ENCODE measurements around the gene PLEKHA5. TPM values are rescaled to one million over a fixed set of nuclear protein-coding genes. Genes with fewer than 3 reads are reported as not detected.

PLEKHA5 gene
- total and polyA plus RNA-seq, 3 experiments from 2014 or later, result 5.5 to 8.6 (median 5.7) TPM

DNA sequence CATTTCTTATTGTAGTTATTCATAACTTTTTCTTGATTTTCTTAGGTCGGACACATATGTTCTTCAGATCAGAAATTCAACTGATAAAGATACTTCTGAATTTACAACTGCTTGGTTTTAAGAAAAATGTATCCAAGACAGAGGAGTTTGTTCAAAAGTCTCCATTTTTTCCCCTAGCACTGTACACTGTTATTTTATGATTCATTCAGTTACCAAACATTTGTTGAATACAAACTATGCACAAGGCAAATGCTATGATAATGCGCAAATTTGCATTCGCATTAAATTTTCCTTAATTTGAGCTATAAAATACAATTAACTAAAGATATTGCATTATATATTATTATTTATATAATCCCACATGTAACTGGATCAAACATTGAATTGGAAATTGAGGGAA is 10.1 kb upstream of the PLEKHA5 start:
- ChIA-PET POLR2A (no interaction called here), CTCF (no interaction called here)
- H3K4me3 Mint-ChIP-seq, result no peak overlapping the region
- no peaks in the 10 kb centered on the region for H3K9me3 Mint-ChIP-seq
- no peaks in the 10 kb centered on the region for H3K4me1 Mint-ChIP-seq
- H3K36me3 ChIP-seq (ENCODE audit: insufficient read depth, low read length), result no peaks in the 10 kb centered on the region
- no peaks in the 10 kb centered on the region for H3K27me3 Mint-ChIP-seq
- no peaks in the 10 kb centered on the region for H3K27me3 ChIP-seq (ENCODE audit: insufficient read depth, low read length, poor library complexity, severe bottlenecking)
- no peak for DNase-seq
- H3K4me3 ChIP-seq (ENCODE audit: low read length), result no peak overlapping the region
- no peaks in the 10 kb centered on the region for H3K36me3 Mint-ChIP-seq
- no peak overlapping the region for H3K27ac Mint-ChIP-seq
- no peak overlapping the region for H3K27ac ChIP-seq (ENCODE audit: low read depth, low read length)
- H3K9me3 ChIP-seq (ENCODE audit: low read length), result no peaks in the 10 kb centered on the region
- H3K4me1 ChIP-seq (ENCODE audit: insufficient read depth, low read length), result no peaks in the 10 kb centered on the region

DNA sequence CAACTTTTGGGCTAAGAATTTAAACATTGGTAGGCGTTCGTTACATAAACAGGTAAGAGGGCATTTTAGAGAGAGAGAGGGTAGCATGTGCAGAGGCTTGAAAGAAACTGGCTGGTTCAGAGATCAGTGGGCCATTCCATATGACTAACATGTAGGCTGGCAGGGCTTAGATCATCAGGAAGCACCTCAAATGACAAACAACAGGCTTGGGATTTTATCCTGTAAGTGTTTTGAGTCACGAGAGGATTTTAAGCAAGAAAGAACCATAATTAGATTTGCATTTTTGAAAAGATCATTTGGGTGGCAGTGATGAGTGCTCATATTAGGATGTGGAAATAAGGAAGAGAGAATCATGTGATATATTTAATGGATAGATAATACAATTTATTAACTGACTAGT is 8.7 kb upstream of the PLEKHA5 start:
- peaks cover 0 to 2% of the 10 kb centered on the region in 2 donors for H3K27me3 Mint-ChIP-seq
- CTCF ChIA-PET, result no interaction called here
- DNase-seq, result no peak
- Histone ChIP-seq H3K4me1 (ENCODE audit: insufficient read depth, low read length) (no peaks in the 10 kb centered on the region), H3K27me3 (ENCODE audit: insufficient read depth, low read length, poor library complexity, severe bottlenecking) (no peaks in the 10 kb centered on the region), H3K4me3 (ENCODE audit: low read length) (no peak overlapping the region), H3K36me3 (ENCODE audit: insufficient read depth, low read length) (no peaks in the 10 kb centered on the region), H3K27ac (ENCODE audit: low read depth, low read length) (no peak overlapping the region), H3K9me3 (ENCODE audit: low read length) (no peaks in the 10 kb centered on the region)
- H3K4me3 Mint-ChIP-seq, result no peak overlapping the region
- POLR2A ChIA-PET, result no interaction called here
- H3K36me3 Mint-ChIP-seq, result no peaks in the 10 kb centered on the region
- peaks cover 0 to 5% (median 5%) of the 10 kb centered on the region in 3 donors for H3K4me1 Mint-ChIP-seq
- no peaks in the 10 kb centered on the region for H3K9me3 Mint-ChIP-seq
- no peak overlapping the region for H3K27ac Mint-ChIP-seq

DNA sequence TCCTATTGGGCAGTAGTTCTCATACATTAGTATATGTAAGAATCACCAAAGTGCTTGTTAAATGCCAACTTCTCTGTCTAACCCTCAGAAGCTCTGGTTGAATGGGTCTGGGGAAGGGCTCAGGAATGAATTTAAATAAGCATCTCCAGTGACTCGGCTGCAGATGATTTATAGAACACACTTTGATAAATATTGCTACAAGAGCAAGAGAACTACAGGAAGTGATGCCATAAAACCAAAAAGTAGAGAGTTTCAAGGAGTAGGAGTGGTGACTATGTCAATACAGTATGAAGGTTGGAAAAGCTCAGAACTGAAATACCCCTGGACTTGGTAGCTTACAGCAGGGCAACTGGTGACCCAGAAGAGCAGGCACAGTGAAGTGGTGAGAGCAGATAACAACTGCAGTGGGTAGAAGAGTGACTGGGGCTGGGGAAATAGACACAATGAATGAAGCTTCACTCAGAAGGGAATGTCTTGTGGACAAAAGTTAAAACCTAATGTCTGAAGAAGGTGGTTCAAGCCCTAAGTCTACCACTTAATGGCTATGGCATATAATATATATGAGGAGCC is 8.0 kb upstream of the PLEKHA5 start:
- Histone ChIP-seq H3K27me3 (ENCODE audit: insufficient read depth, low read length, poor library complexity, severe bottlenecking) (no peaks in the 10 kb centered on the region), H3K4me3 (ENCODE audit: low read length) (no peak overlapping the region), H3K36me3 (ENCODE audit: insufficient read depth, low read length) (no peaks in the 10 kb centered on the region), H3K4me1 (ENCODE audit: insufficient read depth, low read length) (no peaks in the 10 kb centered on the region), H3K9me3 (ENCODE audit: low read length) (no peaks in the 10 kb centered on the region), H3K27ac (ENCODE audit: low read depth, low read length) (no peak overlapping the region)
- Mint-ChIP-seq H3K27me3 (peaks cover 0 to 2% of the 10 kb centered on the region in 2 donors), H3K4me1 (peaks cover 0 to 5% (median 5%) of the 10 kb centered on the region in 3 donors), H3K36me3 (no peaks in the 10 kb centered on the region), H3K4me3 (no peak overlapping the region), H3K27ac (peak overlapping the region in 2 of 8 donors; percentile 7 to 20), H3K9me3 (no peaks in the 10 kb centered on the region)
- ChIA-PET CTCF (no interaction called here), POLR2A (no interaction called here)
- DNase-seq, result no peak

DNA sequence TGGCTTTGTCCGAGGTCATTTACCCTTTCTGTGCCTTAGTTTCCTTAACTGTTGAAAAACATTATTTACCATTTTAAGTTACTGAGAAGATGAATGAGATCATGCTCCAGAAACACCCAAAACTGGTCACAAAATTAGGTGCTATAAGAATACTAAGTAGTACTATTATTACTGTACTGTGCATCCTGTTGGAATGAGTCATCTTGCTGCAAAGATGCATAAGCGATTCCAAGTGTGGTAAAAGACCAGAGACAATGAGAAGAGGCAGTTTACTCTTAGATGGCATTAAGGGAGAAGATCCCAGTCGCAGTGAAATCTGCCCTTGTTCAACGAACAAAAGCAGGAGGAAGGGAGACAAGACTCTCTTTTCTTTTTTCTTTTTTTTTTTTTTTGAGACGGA is 4.2 kb upstream of the PLEKHA5 start:
- H3K4me1 ChIP-seq (ENCODE audit: insufficient read depth, low read length), result no peaks in the 10 kb centered on the region
- DNase-seq, result no peak
- Mint-ChIP-seq H3K9me3 (peaks cover 0 to 15% (median 7%) of the 10 kb centered on the region in 5 donors), H3K36me3 (peaks cover 0 to 3% (median 0%) of the 10 kb centered on the region in 3 donors), H3K27me3 (peaks cover 0 to 2% of the 10 kb centered on the region in 2 donors), H3K4me1 (peaks cover 3 to 15% (median 9%) of the 10 kb centered on the region in 3 donors), H3K4me3 (peak overlapping the region in 2 of 7 donors; percentile 36 to 38), H3K27ac (peak overlapping the region in 1 of 8 donors; percentile 10)
- no peaks in the 10 kb centered on the region for H3K27me3 ChIP-seq (ENCODE audit: insufficient read depth, low read length, poor library complexity, severe bottlenecking)
- no peaks in the 10 kb centered on the region for H3K36me3 ChIP-seq (ENCODE audit: insufficient read depth, low read length)
- ChIA-PET POLR2A (no interaction called here), CTCF (no interaction called here)
- no peak overlapping the region for H3K4me3 ChIP-seq (ENCODE audit: low read length)
- no peaks in the 10 kb centered on the region for H3K9me3 ChIP-seq (ENCODE audit: low read length)
- no peak overlapping the region for H3K27ac ChIP-seq (ENCODE audit: low read depth, low read length)

DNA sequence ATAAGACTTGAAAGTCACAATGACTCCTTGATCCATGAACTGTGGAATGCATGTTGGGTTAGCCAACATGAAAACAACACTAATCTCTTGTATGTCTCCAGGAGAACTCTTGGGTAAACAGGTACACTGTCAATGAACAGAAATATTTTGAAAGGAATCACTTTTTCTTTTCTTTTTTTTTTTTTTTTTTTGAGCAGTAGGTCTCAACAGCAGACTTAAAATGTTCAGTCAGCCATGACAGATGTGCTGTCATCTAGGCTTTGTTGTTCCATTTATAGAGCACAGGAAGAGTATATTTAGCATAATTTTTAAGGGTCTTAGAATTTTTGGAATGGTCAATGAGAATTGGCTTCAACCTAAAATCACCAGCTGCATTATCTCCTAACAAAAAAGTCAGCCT is 2.3 kb upstream of the PLEKHA5 start:
- DNase-seq, result no peak
- Mint-ChIP-seq H3K4me1 (peaks cover 19 to 33% (median 27%) of the 10 kb centered on the region in 3 donors), H3K9me3 (peaks cover 0 to 15% (median 7%) of the 10 kb centered on the region in 5 donors), H3K4me3 (peak overlapping the region in 1 of 7 donors; percentile 93), H3K27ac (peak overlapping the region in 1 of 8 donors; percentile 46), H3K36me3 (peaks cover 0 to 6% (median 3%) of the 10 kb centered on the region in 3 donors), H3K27me3 (peaks cover 0 to 2% of the 10 kb centered on the region in 2 donors)
- Histone ChIP-seq H3K4me3 (ENCODE audit: low read length) (no peak overlapping the region), H3K27ac (ENCODE audit: low read depth, low read length) (no peak overlapping the region), H3K4me1 (ENCODE audit: insufficient read depth, low read length) (peaks cover 7% of the 10 kb centered on the region), H3K9me3 (ENCODE audit: low read length) (no peaks in the 10 kb centered on the region), H3K27me3 (ENCODE audit: insufficient read depth, low read length, poor library complexity, severe bottlenecking) (no peaks in the 10 kb centered on the region), H3K36me3 (ENCODE audit: insufficient read depth, low read length) (no peaks in the 10 kb centered on the region)
- ChIA-PET POLR2A (no interaction called here), CTCF (no interaction called here)

DNA sequence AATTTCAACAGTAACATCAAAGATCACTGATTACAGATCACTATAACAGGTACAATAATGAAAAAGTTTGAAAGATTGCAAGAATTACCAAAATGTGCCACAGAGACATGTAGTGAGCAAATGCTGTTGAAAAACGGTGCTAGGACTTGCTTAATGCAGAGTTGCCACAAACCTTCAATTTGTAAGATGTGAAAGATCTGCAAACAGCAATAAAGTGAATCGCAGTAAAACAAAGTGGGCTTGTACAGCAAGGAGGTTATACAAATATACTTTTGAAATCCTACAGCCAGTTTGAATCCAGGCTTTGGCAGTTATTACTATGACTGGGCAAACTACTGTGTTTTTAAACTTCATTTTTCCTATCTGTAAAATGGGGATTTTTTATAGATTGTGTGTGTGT is 1.0 kb upstream of the PLEKHA5 start:
- peaks cover 0 to 4% of the 10 kb centered on the region in 2 donors for H3K27me3 Mint-ChIP-seq
- DNase-seq, result no peak
- H3K4me3 Mint-ChIP-seq, result peak overlapping the region; percentile 35 to 93 (median 87)
- Histone ChIP-seq H3K27ac (ENCODE audit: low read depth, low read length) (no peak overlapping the region), H3K4me3 (ENCODE audit: low read length) (no peak overlapping the region), H3K4me1 (ENCODE audit: insufficient read depth, low read length) (peaks cover 7% of the 10 kb centered on the region), H3K27me3 (ENCODE audit: insufficient read depth, low read length, poor library complexity, severe bottlenecking) (no peaks in the 10 kb centered on the region), H3K36me3 (ENCODE audit: insufficient read depth, low read length) (no peaks in the 10 kb centered on the region), H3K9me3 (ENCODE audit: low read length) (no peaks in the 10 kb centered on the region)
- CTCF ChIA-PET, result no interaction called here
- H3K27ac Mint-ChIP-seq, result peak overlapping the region in 7 of 8 donors; percentile 25 to 91 (median 81)
- POLR2A ChIA-PET, result no interaction called here
- H3K4me1 Mint-ChIP-seq, result peaks cover 19 to 34% (median 27%) of the 10 kb centered on the region in 3 donors
- H3K9me3 Mint-ChIP-seq, result peaks cover 0 to 15% (median 7%) of the 10 kb centered on the region in 5 donors
- peaks cover 0 to 8% (median 6%) of the 10 kb centered on the region in 3 donors for H3K36me3 Mint-ChIP-seq

DNA sequence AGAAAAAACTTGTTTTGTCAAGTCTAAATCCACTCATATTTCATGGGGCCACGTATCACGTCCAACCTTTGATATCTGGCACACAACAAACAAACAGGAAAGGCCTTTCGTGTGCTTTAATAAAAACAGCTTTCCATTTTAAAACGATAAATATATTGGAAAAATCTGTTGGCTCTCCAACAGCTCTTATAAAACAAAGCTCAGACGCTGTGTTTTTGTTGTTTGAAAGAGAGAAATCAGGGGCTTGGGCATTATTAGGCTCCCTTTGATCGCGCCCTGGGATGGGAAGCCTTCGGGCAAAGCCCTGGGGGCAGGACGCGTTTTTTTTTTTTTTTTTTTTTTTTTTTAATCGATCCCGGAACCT is 429 bp upstream of the PLEKHA5 start:
- POLR2A ChIA-PET, result no interaction called here
- peak overlapping the region; percentile 73 to 91 (median 84) for H3K27ac Mint-ChIP-seq
- Histone ChIP-seq H3K27ac (ENCODE audit: low read depth, low read length) (no peak overlapping the region), H3K4me1 (ENCODE audit: insufficient read depth, low read length) (peaks cover 7% of the 10 kb centered on the region), H3K4me3 (ENCODE audit: low read length) (no peak overlapping the region), H3K9me3 (ENCODE audit: low read length) (no peaks in the 10 kb centered on the region), H3K27me3 (ENCODE audit: insufficient read depth, low read length, poor library complexity, severe bottlenecking) (no peaks in the 10 kb centered on the region), H3K36me3 (ENCODE audit: insufficient read depth, low read length) (no peaks in the 10 kb centered on the region)
- peak overlapping the region; percentile 80 to 93 (median 87) for H3K4me3 Mint-ChIP-seq
- H3K9me3 Mint-ChIP-seq, result peaks cover 0 to 15% (median 7%) of the 10 kb centered on the region in 5 donors
- CTCF ChIA-PET, result no interaction called here
- H3K4me1 Mint-ChIP-seq, result peaks cover 19 to 34% (median 27%) of the 10 kb centered on the region in 3 donors
- peak in 1 of 5 donors; percentile 15 for DNase-seq
- peaks cover 0 to 4% of the 10 kb centered on the region in 2 donors for H3K27me3 Mint-ChIP-seq
- H3K36me3 Mint-ChIP-seq, result peaks cover 0 to 8% (median 6%) of the 10 kb centered on the region in 3 donors

DNA sequence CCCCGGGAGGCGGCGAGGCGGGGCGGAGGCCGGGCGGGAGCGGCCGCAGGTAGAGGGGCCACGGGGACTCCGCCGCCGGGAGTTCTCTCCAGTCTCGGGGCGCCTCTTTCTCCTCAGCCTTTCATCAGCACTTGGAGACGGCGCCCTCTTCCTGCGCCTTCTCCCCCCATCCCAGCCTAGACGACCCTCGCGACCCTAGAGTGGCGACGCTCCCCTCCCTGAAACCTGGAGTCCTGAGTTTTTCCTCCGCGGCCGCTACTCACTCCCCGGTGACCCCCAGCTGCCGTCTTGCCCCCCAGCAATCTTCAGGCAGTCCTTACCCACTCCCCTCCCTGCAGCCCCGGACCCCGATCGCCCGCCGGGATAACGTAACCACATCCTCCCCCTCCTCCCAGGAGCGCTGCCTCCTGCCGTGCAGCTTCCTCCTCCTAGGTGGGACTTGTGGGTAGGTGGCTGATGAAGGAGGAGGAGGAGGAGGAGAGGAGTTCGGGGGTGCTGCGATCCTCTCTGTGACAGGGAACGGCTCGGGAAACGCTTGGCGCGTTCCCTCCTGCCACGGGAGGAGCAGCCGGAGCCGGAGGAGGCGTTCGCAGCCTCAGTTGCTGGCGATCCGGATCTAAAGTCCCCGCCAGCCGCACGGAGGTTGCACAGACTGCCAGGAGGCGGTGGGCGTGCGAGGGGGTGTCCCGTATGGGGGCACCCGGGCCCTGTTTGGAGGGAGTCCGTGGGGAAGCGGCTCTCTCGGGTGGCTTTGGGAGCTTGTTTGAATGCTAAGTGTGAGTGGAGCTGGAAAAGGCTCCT is 891 bp downstream of the PLEKHA5 start:
- POLR2A ChIA-PET, result no interaction called here
- peaks cover 19 to 30% (median 23%) of the 10 kb centered on the region in 3 donors for H3K4me1 Mint-ChIP-seq
- peaks cover 0 to 2% of the 10 kb centered on the region in 2 donors for H3K27me3 Mint-ChIP-seq
- peak; percentile 6 to 48 (median 14) for DNase-seq
- H3K4me3 Mint-ChIP-seq, result peak overlapping the region; percentile 85 to 94 (median 91)
- peak overlapping the region; percentile 17 for H3K27ac ChIP-seq (ENCODE audit: low read depth, low read length)
- H3K9me3 Mint-ChIP-seq, result peaks cover 0 to 15% (median 7%) of the 10 kb centered on the region in 5 donors
- H3K4me1 ChIP-seq (ENCODE audit: insufficient read depth, low read length), result peaks cover 7% of the 10 kb centered on the region
- no peaks in the 10 kb centered on the region for H3K36me3 ChIP-seq (ENCODE audit: insufficient read depth, low read length)
- H3K4me3 ChIP-seq (ENCODE audit: low read length), result peak overlapping the region; percentile 65
- no peaks in the 10 kb centered on the region for H3K9me3 ChIP-seq (ENCODE audit: low read length)
- H3K27ac Mint-ChIP-seq, result peak overlapping the region; percentile 50 to 84 (median 78)
- H3K27me3 ChIP-seq (ENCODE audit: insufficient read depth, low read length, poor library complexity, severe bottlenecking), result no peaks in the 10 kb centered on the region
- peaks cover 3 to 8% (median 6%) of the 10 kb centered on the region in 3 donors for H3K36me3 Mint-ChIP-seq
- CTCF ChIA-PET, result no interaction called here
